ENCODE results near the gene ADGRA1.

ADGRA1 gene

GRCh38 chr10:133045556-133046389 lies 42.0 kb upstream of the ADGRA1 start:
- H3K4me1 Mint-ChIP-seq = peaks cover 31% of the 10 kb centered on the region
- H3K27me3 Mint-ChIP-seq (ENCODE audit: low read depth) = peaks cover 23% of the 10 kb centered on the region
- no peaks in the 10 kb centered on the region for H3K9me3 Mint-ChIP-seq

GRCh38 chr10:133046390-133046765 lies 41.3 kb upstream of the ADGRA1 start:
- Mint-ChIP-seq H3K27ac (peak overlapping the region; percentile 21 to 39 (median 31)), H3K9me3 (no peaks in the 10 kb centered on the region), H3K4me3 (no peak overlapping the region), H3K27me3 (ENCODE audit: low read depth) (peaks cover 28% of the 10 kb centered on the region), H3K36me3 (ENCODE audit: low read depth) (no peaks in the 10 kb centered on the region), H3K4me1 (peaks cover 35% of the 10 kb centered on the region)
- no peak for TF ChIP-seq CTCF (IDR thresholded peaks at IDR 0.05; ENCODE audit: unreplicated experiment in 3 of 3)

More at GRCh38 chr10:133045556-133046389, 42.0 kb upstream of the ADGRA1 start:
- Mint-ChIP-seq H3K36me3 (ENCODE audit: low read depth) (no peaks in the 10 kb centered on the region), H3K27ac (peak overlapping the region; percentile 38 to 51 (median 39)), H3K4me3 (no peak overlapping the region)
- TF ChIP-seq CTCF (IDR thresholded peaks at IDR 0.05; ENCODE audit: unreplicated experiment in 3 of 3) = no peak

- H3K4me1 Mint-ChIP-seq = peaks cover 38% of the 10 kb centered on the region
- H3K4me3 Mint-ChIP-seq = no peak overlapping the region
- H3K27me3 Mint-ChIP-seq (ENCODE audit: low read depth) = peaks cover 29% of the 10 kb centered on the region
- TF ChIP-seq CTCF (IDR thresholded peaks at IDR 0.05; ENCODE audit: unreplicated experiment in 3 of 3) = no peak
- no peaks in the 10 kb centered on the region for H3K36me3 Mint-ChIP-seq (ENCODE audit: low read depth)
- H3K27ac Mint-ChIP-seq = no peak overlapping the region
- no peaks in the 10 kb centered on the region for H3K9me3 Mint-ChIP-seq
These were observed 40.1 kb upstream of the ADGRA1 start for GRCh38 chr10:133047526-133048123.

GRCh38 chr10:133048266-133048665 lies 39.5 kb upstream of the ADGRA1 start:
- Mint-ChIP-seq H3K27ac (peak overlapping the region in 1 of 3 experiments; percentile 54), H3K9me3 (no peaks in the 10 kb centered on the region), H3K27me3 (ENCODE audit: low read depth) (peaks cover 25% of the 10 kb centered on the region), H3K4me1 (peaks cover 38% of the 10 kb centered on the region), H3K4me3 (peak overlapping the region in 2 of 3 experiments; percentile 33 to 56), H3K36me3 (ENCODE audit: low read depth) (no peaks in the 10 kb centered on the region)
- no peak for TF ChIP-seq CTCF (IDR thresholded peaks at IDR 0.05; ENCODE audit: unreplicated experiment in 3 of 3)

GRCh38 chr10:133048926-133049325 lies 38.8 kb upstream of the ADGRA1 start:
- TF ChIP-seq CTCF (IDR thresholded peaks at IDR 0.05; ENCODE audit: unreplicated experiment in 3 of 3) = no peak
- no peak overlapping the region for H3K27ac Mint-ChIP-seq
- no peaks in the 10 kb centered on the region for H3K9me3 Mint-ChIP-seq
- H3K4me1 Mint-ChIP-seq = peaks cover 38% of the 10 kb centered on the region
- no peaks in the 10 kb centered on the region for H3K36me3 Mint-ChIP-seq (ENCODE audit: low read depth)
- no peak overlapping the region for H3K4me3 Mint-ChIP-seq
- H3K27me3 Mint-ChIP-seq (ENCODE audit: low read depth) = peaks cover 25% of the 10 kb centered on the region
